SH-SY5Y (cell line): Measurements from ENCODE around the gene FAM217B.

Experiments used
- GATA2 ChIP-seq: IDR thresholded peaks from 2 replicates; pipeline ENCODE4 v1.6.1; 2011; ENCODE audit warnings: mild to moderate bottlenecking, low read depth, low read length
- GATA3 ChIP-seq: IDR thresholded peaks from 2 replicates; pipeline ENCODE4 v1.6.1; 2011; ENCODE audit warnings: low read depth, mild to moderate bottlenecking, low read length, moderate library complexity

Gene FAM217B

GRCh38 chr20:59984541-59984940, 44.4 kb downstream of the FAM217B start:
- TF ChIP-seq GATA2 = no peak
- TF ChIP-seq GATA3 = no peak

DNA sequence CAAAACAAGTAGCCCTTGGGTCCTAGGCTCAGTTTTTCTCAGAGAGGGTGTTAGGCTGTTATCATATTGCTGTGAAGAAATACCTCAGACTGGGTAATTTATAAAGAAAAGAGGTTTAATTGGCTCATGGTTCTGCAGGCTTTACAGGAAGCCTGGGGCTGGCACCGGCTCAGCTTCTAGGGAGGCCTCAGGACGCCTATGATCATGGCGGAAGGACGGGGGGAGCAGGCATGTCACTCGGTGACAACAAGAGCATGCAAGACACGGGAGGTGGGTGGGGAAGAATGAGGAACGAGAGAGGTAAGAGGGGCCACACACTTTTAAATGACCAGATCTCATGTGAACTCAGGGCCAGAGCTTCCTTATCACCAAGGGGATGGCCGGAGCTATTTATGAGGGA, 45.0 kb downstream of the FAM217B start:
- TF ChIP-seq GATA2 (no peak), GATA3 (no peak)

DNA sequence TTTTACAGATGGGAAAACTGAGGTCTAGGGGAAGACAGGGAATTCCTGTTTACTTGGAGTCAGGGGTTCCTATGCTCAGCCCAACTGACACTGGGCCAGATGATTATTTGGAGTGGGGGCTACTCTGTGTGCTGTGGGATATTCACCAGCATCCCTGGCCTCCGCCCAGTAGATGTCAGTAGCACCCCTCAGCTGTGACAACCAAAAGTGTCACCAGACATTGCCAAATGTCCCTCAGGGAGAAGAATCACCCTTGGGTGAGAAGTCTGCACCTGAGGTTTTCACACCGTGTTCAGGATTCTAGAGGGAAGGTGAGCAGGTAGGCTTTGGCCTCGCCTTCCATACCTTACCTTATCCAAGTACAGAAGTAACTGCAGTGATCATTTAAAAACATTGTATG, 45.7 kb downstream of the FAM217B start:
- TF ChIP-seq GATA3 (no peak), GATA2 (no peak)

GRCh38 chr20:59987135-59987534, 46.9 kb downstream of the FAM217B start:
- TF ChIP-seq GATA2 (no peak), GATA3 (no peak)

DNA sequence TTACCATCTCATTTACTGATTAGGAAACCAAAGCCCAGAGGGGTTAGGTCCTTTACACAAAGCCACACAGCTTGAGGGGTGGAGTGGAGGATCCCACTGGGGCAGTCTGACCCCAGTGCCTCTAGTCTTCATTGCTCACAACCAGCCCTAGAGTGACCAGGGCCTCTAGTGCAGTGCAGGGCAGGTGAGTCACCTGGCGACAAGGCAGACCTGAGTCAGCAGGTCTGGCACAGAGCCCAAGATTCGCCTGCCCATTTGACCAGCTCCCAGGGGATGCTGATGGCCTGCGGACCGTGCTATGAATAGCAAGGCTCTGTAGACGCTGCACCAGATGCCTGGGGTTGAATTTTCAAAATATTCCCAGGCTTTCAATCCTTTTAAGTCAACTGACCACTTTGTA, 48.0 kb downstream of the FAM217B start:
- TF ChIP-seq GATA3 (no peak), GATA2 (no peak)

- TF ChIP-seq GATA3 = no peak
- no peak for TF ChIP-seq GATA2
Measured at GRCh38 chr20:59992526-59993084, 52.4 kb downstream of the FAM217B start.

- no peak for TF ChIP-seq GATA2
- no peak for TF ChIP-seq GATA3
Measured at GRCh38 chr20:59993736-59994430, 53.7 kb downstream of the FAM217B start.

DNA sequence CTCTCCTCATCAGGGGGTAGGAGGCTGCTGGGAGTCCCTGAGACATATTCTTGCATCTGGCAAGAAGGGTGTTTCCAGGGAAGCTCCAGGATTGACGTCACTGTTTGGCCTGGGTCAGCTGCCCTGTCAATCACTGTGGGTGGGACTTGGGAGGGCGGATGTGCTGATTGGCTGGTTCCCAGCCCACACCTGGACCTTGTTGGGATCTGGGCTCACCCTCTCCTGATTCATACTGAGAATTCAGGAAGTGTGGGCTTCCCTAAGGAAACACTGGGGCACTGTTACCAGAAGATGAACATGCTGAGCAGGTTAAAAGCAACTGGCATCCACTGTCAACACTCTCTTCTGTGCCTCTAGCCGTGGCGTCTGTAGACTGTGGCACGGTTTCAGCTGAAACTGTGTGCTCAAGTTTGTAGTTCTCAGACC, 54.5 kb downstream of the FAM217B start:
- no peak for TF ChIP-seq GATA2
- TF ChIP-seq GATA3 = no peak

DNA sequence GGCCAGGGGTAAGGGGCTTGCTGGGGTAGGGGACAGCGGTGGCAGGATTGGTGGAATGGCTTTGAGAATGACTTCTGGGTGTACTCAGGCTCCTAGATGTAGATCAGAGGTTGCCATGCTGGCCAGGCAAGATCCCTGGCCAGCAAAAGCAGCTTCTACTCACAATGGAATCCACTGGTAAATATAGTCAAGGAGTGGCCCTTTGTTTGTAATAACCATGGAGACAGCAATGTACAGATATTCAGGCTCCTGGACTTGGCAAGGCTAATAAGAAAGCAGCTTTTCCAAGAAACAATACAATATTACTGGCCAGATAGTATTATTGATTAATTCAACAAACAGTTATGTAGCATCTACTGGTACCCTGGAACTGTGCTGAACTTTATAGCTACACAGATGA, 55.9 kb downstream of the FAM217B start:
- TF ChIP-seq GATA3 (no peak), GATA2 (no peak)

- no peak for TF ChIP-seq GATA3
- no peak for TF ChIP-seq GATA2
Measured at GRCh38 chr20:59997896-59998295, 57.7 kb downstream of the FAM217B start.
